AG10803 (cell line): ENCODE results near the gene ADD3.

Experiments used
- DNase-seq: peaks from one replicate; pipeline ENCODE4 v3.0.0; 2010; ENCODE audit warnings: low read depth
- H3K4me3 ChIP-seq: 2 replicates; pipeline ENCODE4 v1.5.1; 2011; ENCODE audit warnings: mild to moderate bottlenecking, low read length, control low read depth
- TF ChIP-seq, protein P1 (sequence below): conservative IDR thresholded peaks from 2 replicates; pipeline ENCODE4 v1.5.1; 2011; ENCODE audit warnings: mild to moderate bottlenecking, low read length, control low read depth, inconsistent platforms

Gene ADD3

DNA sequence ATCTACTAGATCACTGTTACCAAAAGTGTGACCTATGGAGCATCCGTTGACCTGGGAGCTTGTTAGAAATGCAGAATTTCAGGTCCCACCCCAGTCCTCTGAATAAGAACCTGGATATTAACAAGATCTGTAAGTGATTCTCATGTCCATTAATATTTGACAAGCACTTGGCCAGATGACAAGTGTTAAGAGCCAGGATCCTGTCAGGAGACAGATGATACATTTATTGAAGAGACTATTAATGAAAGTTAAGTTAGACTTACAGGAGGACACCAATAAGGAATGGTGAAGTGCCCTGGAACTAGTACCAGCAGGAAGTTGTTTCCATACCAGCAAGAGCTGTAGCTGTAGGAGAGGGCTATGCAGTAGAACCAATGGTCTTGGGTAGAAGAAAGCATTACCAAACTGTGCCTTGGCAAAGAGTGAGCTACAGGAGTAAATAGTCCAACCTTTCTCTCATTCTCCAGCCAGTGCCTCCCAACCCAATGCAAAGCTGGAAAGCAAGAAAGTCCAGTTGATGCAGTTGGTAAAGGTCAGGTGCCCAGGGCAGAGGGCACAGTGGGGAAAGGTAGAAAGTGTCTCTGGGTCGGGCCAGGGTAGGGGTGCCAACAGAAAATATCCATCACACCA, 35.3 kb upstream of the ADD3 start:
- TF ChIP-seq, protein P1, sequence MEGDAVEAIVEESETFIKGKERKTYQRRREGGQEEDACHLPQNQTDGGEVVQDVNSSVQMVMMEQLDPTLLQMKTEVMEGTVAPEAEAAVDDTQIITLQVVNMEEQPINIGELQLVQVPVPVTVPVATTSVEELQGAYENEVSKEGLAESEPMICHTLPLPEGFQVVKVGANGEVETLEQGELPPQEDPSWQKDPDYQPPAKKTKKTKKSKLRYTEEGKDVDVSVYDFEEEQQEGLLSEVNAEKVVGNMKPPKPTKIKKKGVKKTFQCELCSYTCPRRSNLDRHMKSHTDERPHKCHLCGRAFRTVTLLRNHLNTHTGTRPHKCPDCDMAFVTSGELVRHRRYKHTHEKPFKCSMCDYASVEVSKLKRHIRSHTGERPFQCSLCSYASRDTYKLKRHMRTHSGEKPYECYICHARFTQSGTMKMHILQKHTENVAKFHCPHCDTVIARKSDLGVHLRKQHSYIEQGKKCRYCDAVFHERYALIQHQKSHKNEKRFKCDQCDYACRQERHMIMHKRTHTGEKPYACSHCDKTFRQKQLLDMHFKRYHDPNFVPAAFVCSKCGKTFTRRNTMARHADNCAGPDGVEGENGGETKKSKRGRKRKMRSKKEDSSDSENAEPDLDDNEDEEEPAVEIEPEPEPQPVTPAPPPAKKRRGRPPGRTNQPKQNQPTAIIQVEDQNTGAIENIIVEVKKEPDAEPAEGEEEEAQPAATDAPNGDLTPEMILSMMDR = no peak

GRCh38 chr10:109973326-109973829, 34.4 kb upstream of the ADD3 start:
- TF ChIP-seq, protein P1 = no peak
- no peak overlapping the region for H3K4me3 ChIP-seq
- DNase-seq = no peak

More for the DNA sequence above, 35.3 kb upstream of the ADD3 start:
- H3K4me3 ChIP-seq = no peak overlapping the region
- no peak for DNase-seq

DNA sequence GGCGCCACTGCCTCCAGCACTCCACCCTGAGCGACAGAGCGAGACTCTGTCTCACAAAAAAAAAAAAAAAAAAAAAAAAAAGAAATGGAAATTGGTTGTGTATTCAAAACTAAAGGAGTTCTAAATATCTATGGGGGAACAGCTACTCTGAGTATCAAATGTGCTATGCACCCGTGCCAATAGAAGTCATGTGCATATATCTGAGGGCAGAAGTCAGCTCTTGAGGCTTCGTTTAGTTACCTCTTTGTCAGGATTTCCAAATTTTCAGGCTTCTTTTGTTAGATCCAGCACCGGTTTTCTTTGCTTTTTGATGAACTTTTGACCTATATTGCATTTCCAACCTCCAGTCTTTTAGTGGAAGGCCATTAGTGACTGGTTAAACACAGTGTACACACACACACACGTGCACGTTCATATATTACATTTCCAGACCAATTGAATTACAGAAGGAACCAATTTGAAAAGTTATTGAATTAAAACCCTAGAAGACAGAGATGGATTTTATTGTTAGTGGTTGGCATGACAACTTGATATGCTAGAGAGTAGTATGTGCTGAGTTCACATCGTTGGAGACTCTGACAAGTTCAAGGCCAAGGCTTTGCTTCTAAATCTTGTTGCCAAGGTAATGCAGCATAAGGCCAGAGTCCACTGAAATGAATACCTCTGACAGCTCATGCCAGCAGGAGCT, 33.1 kb upstream of the ADD3 start:
- TF ChIP-seq, protein P1 = no peak
- no peak overlapping the region for H3K4me3 ChIP-seq
- no peak for DNase-seq

DNA sequence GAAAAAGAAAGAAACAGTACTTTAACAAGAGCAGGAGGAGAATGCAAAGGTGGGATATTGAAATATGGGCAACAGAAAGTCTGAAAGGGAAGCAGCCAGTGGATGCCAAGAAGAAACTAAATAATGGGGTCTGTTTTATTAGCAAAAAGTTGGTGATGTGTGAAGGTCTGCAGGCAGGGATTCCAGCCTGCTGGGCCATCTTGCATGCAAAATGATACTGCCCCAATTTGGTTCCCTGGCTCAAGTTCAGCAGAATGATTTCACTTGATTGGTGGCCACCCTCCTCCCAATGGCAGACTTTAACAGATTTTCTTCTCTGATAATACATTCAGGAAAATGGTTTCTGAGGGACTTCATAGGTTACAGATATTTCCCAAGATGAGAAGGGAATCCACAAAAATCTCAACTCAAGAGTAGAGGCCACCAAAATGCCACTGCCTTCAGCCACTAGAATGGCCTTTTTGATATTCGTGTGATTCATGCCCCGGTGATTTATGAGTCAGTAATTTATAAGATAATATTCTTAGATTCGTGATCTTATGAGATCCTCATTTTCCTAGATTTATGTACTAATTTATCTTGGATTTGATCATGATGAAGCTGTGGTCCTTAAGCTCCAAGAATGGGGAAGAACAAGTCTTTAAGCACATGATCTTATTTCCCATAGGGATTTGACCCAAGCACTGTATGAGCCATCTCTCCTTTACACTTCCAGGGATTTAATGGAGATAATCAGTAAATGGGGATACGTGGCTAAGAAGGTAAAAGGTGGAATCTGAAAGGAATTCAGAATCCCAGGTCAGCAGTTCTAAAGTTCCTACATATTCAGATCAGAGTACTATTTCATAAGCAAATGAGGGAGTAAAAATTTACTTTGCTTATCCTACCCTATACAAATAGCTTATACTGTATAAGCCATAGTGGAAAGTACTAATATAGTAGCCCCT, 32.3 kb upstream of the ADD3 start:
- TF ChIP-seq, protein P1 = no peak
- DNase-seq = no peak
- no peak overlapping the region for H3K4me3 ChIP-seq

- no peak overlapping the region for H3K4me3 ChIP-seq
- TF ChIP-seq, protein P1 = no peak
- DNase-seq = no peak
These were observed 31.1 kb upstream of the ADD3 start for GRCh38 chr10:109976681-109977080.

GRCh38 chr10:109977382-109977806, 30.4 kb upstream of the ADD3 start:
- peak; percentile 58 for DNase-seq
- TF ChIP-seq, protein P1 = no peak
- H3K4me3 ChIP-seq = no peak overlapping the region
